HCT116 (cell line): ENCODE data around the gene SPSB4.

Experiments used
- CEBPB ChIP-seq: IDR thresholded peaks from 2 replicates; pipeline ENCODE4 v1.6.1; 2012; ENCODE audit warnings: low read depth
- CTCF ChIP-seq, 3 experiments: fragments of 200-600 bp in 1 of 3; sonication (generic) in 1 of 3; IDR thresholded peaks in 2 of 3; conservative IDR thresholded peaks in 1 of 3; 2 replicates each; pipeline ENCODE4 v1.5.1; 2012 to 2017; ENCODE audit warnings: low read depth in 2 of 3, low read length in 2 of 3, antibody characterized with exemption in 1 of 3, borderline replicate concordance in 1 of 3, control low read depth in 1 of 3, mild to moderate bottlenecking in 1 of 3, mixed read lengths in 1 of 3, mixed run types in 1 of 3, moderate library complexity in 1 of 3; ENCODE audit not compliant: insufficient read depth in 1 of 3
- EZH2 ChIP-seq: fragments of 200-600 bp; sonication (generic); IDR thresholded peaks from 2 replicates; pipeline ENCODE4 v1.6.1; 2017; ENCODE audit warnings: antibody characterized with exemption, mixed run types
- EZH2phosphoT487 ChIP-seq: fragments of 200-600 bp; IDR thresholded peaks from 2 replicates; pipeline ENCODE4 v1.6.1; 2018; ENCODE audit warnings: antibody characterized with exemption, borderline replicate concordance
- JUND ChIP-seq: IDR thresholded peaks from 2 replicates; pipeline ENCODE4 v1.6.1; 2012
- POLR2A ChIP-seq: IDR thresholded peaks from 2 replicates; pipeline ENCODE4 v1.7.0; 2011; ENCODE audit warnings: borderline replicate concordance; ENCODE audit not compliant: insufficient read depth, insufficient read length; ENCODE audit errors: extremely low read depth

GRCh38 chr3:141074529-141074928 is 23.4 kb downstream of the SPSB4 start:
- no peak for TF ChIP-seq CTCF (IDR thresholded peaks at IDR 0.05 in 2 of 3, conservative IDR thresholded peaks at IDR 0.05 in 1 of 3; ENCODE audit: borderline replicate concordance in 1 of 3, insufficient read depth in 1 of 3, low read depth in 2 of 3, low read length in 2 of 3)
- TF ChIP-seq POLR2A = no peak
- TF ChIP-seq CEBPB = no peak
- TF ChIP-seq EZH2phosphoT487 = no peak
- no peak for TF ChIP-seq EZH2
- no peak for TF ChIP-seq JUND
